Activated gamma-delta T cell (primary cell): Measurements from ENCODE around the gene HOXA7.

Experiments
- DNase-seq: peaks from one replicate; lab custom pipeline; 2025; lab: John Stamatoyannopoulos, UW

HOXA7 gene

GRCh38 chr7:27170426-27171324 lies 14.2 kb upstream of the HOXA7 start:
- DNase-seq: no peak

- DNase-seq: no peak
These were observed 13.4 kb upstream of the HOXA7 start for GRCh38 chr7:27169658-27170425.

- no peak for DNase-seq
These were observed 11.9 kb upstream of the HOXA7 start for GRCh38 chr7:27168265-27168947.

GRCh38 chr7:27167916-27168264 lies 11.4 kb upstream of the HOXA7 start:
- no peak for DNase-seq

GRCh38 chr7:27166531-27167505 lies 10.3 kb upstream of the HOXA7 start:
- no peak for DNase-seq

GRCh38 chr7:27165996-27166530 lies 9.6 kb upstream of the HOXA7 start:
- DNase-seq: no peak

- DNase-seq: no peak
These were observed 8.9 kb upstream of the HOXA7 start, which contains the start of gene HOXA9 for GRCh38 chr7:27165089-27165995. Gene HOXA9, minus strand, starts transcription at chr7:27165537. Its CDS starts 80 bp downstream, at chr7:27165457.

GRCh38 chr7:27164367-27165088 lies 8.1 kb upstream of the HOXA7 start:
- no peak for DNase-seq

- DNase-seq: no peak
These were observed 7.5 kb upstream of the HOXA7 start for GRCh38 chr7:27164045-27164366.

GRCh38 chr7:27163288-27164044 lies 7.0 kb upstream of the HOXA7 start:
- no peak for DNase-seq

GRCh38 chr7:27162561-27163287 lies 6.2 kb upstream of the HOXA7 start:
- DNase-seq: no peak

GRCh38 chr7:27161721-27162560 lies 5.5 kb upstream of the HOXA7 start:
- no peak for DNase-seq

GRCh38 chr7:27161214-27161720 lies 4.8 kb upstream of the HOXA7 start:
- no peak for DNase-seq

- peak; percentile 65 for DNase-seq
These were observed 4.2 kb upstream of the HOXA7 start for GRCh38 chr7:27160546-27161213.

GRCh38 chr7:27160145-27160545 lies 3.7 kb upstream of the HOXA7 start:
- DNase-seq: no peak
